K562 (cell line): ENCODE measurements around the gene NFS1. TPM values are rescaled to one million over a fixed set of nuclear protein-coding genes. Genes with fewer than 3 reads are reported as not detected.

Experiments used
- ARID1B ChIP-seq: fragments of 450-650 bp; IDR thresholded peaks from 2 replicates; pipeline ENCODE4 v1.6.1; 2016; ENCODE audit warnings: antibody characterized with exemption, mild to moderate bottlenecking, inconsistent platforms
- CBFA2T3 ChIP-seq: fragments of 450-650 bp; IDR thresholded peaks from 2 replicates; pipeline ENCODE4 v1.6.1; 2017
- CBX5 ChIP-seq: IDR thresholded peaks from 2 replicates; pipeline ENCODE4 v1.6.1; 2014; ENCODE audit warnings: low read depth, borderline replicate concordance
- CHD2 ChIP-seq: IDR thresholded peaks from 2 replicates; pipeline ENCODE4 v1.6.1; 2011; ENCODE audit warnings: low read depth, low read length
- ELF1 ChIP-seq: fragments of 200-800 bp; sonication (Bioruptor generic); IDR thresholded peaks from 2 replicates; pipeline ENCODE4 v1.6.1; 2016; ENCODE audit warnings: missing genetic modification characterization, missing compliant biosample characterization
- ETV1 ChIP-seq: fragments of 450-650 bp; conservative IDR thresholded peaks from 2 replicates; pipeline ENCODE4 v1.6.1; 2016; ENCODE audit warnings: missing genetic modification characterization, control low read depth, low read depth, missing compliant biosample characterization
- GABPB2 ChIP-seq: fragments of 250-450 bp; sonication (Bioruptor Pico); conservative IDR thresholded peaks from 2 replicates; pipeline ENCODE4 v1.5.1; 2021; ENCODE audit warnings: mild to moderate bottlenecking
- MLX ChIP-seq, 2 experiments: fragments of 450-650 bp in 1 of 2; sonication (generic) in 1 of 2; formaldehyde crosslinking; conservative IDR thresholded peaks; 2 replicates each; pipeline versions ENCODE4 v1.4.0 to v1.8.1; 2020 to 2022; ENCODE audit warnings: mild to moderate bottlenecking in 1 of 2, missing genetic modification reagents in 1 of 2
- RBM17 ChIP-seq: fragments of 200-400 bp; formaldehyde crosslinking; IDR thresholded peaks from 2 replicates; pipeline ENCODE4 v1.6.1; 2017; ENCODE audit warnings: low read depth, mild to moderate bottlenecking, low read length, borderline replicate concordance
- SAFB ChIP-seq: fragments of 200-400 bp; formaldehyde crosslinking; IDR thresholded peaks from 2 replicates; pipeline ENCODE4 v1.6.1; 2017; ENCODE audit warnings: low read depth, low read length, borderline replicate concordance
- SMARCC2 ChIP-seq: fragments of 450-650 bp; IDR thresholded peaks from 2 replicates; pipeline ENCODE4 v1.6.1; 2017; ENCODE audit warnings: antibody characterized with exemption, moderate library complexity, mild to moderate bottlenecking, low read depth
- SOX6 ChIP-seq: fragments of 450-650 bp; IDR thresholded peaks from 2 replicates; pipeline ENCODE4 v1.6.1; 2014; ENCODE audit warnings: mild to moderate bottlenecking
- TAF1 ChIP-seq: IDR thresholded peaks from 2 replicates; pipeline ENCODE4 v1.6.1; 2011; ENCODE audit warnings: mild to moderate bottlenecking, low read length, moderate library complexity; ENCODE audit not compliant: insufficient read depth, control insufficient read depth, severe bottlenecking; ENCODE audit errors: extremely low read depth
- TAF9B ChIP-seq: fragments of 450-650 bp; IDR thresholded peaks from 2 replicates; pipeline ENCODE4 v1.6.1; 2018; ENCODE audit warnings: mild to moderate bottlenecking; ENCODE audit not compliant: partially characterized antibody
- USF2 ChIP-seq: sonication (generic); formaldehyde crosslinking; IDR thresholded peaks from 2 replicates; pipeline ENCODE4 v1.5.0; 2020; ENCODE audit warnings: missing genetic modification reagents
- ZNF133 ChIP-seq: fragments of 250-450 bp; sonication (Bioruptor Pico); IDR thresholded peaks from 2 replicates; pipeline ENCODE4 v1.4.0; 2020; ENCODE audit warnings: mild to moderate bottlenecking
- ZNF444 ChIP-seq: fragments of 250-450 bp; sonication (Bioruptor Pico); IDR thresholded peaks from 2 replicates; pipeline ENCODE4 v1.4.0; 2020; ENCODE audit warnings: mild to moderate bottlenecking, moderate library complexity
- polyA plus RNA-seq, 8 experiments: library from polyadenylated mRNA; depleted of rRNA in 4 of 8; stranded (reverse) in 5 of 8; unstranded in 3 of 8; fragments of >200 nt; fragmentation: Nextera tagmentation in 2 of 8; fragmentation: Illumina TruSeq in 1 of 8; extraction: Ambion mirVana in 2 of 8; extraction: Trizol in 1 of 8; gene quantifications; 2 replicates each; pipeline versions ENCODE4 v1.2.1 to v1.2.3, GENCODE V29; 2011 to 2014; ENCODE audit warnings: inconsistent platforms in 1 of 8, missing spikeins in 1 of 8
- total RNA-seq, 7 experiments: library from RNA; depleted of rRNA in 6 of 7; stranded (reverse); fragments of >200 nt in 6 of 7; fragmentation: Illumina TruSeq in 2 of 7; extraction: Trizol in 2 of 7; gene quantifications; 2 replicates each; pipeline versions ENCODE4 v1.2.1 to v1.2.3, GENCODE V29; 2011 to 2021; ENCODE audit warnings: low replicate concordance in 1 of 7
- TF ChIP-seq, protein P1 (sequence below): fragments of 250-450 bp; sonication (Bioruptor Pico); IDR thresholded peaks from 2 replicates; pipeline ENCODE4 v1.5.0; 2021; ENCODE audit warnings: mild to moderate bottlenecking, moderate library complexity
- TF ChIP-seq, protein P2 (sequence below): fragments of 250-450 bp; sonication (Bioruptor Pico); IDR thresholded peaks from 2 replicates; pipeline ENCODE4 v1.5.0; 2021; ENCODE audit warnings: mild to moderate bottlenecking, borderline replicate concordance

The NFS1 gene
- total and polyA plus RNA-seq, 9 of the 15 experiments (the other 6 are each of a cell fraction or from before 2014, with no cell fraction given), result 11.5 to 84.8 (median 47.1) TPM

- no peak for TF ChIP-seq SMARCC2
- TF ChIP-seq ZNF444 (CRISPR knock-in tag), result no peak
- no peak for TF ChIP-seq CHD2
- TF ChIP-seq ZNF133 (CRISPR knock-in tag), result no peak
- peak; percentile 97 for TF ChIP-seq TAF1
- TF ChIP-seq RBM17, result no peak
- peak; percentile 95 for TF ChIP-seq ELF1 (tag)
- TF ChIP-seq, protein P1, sequence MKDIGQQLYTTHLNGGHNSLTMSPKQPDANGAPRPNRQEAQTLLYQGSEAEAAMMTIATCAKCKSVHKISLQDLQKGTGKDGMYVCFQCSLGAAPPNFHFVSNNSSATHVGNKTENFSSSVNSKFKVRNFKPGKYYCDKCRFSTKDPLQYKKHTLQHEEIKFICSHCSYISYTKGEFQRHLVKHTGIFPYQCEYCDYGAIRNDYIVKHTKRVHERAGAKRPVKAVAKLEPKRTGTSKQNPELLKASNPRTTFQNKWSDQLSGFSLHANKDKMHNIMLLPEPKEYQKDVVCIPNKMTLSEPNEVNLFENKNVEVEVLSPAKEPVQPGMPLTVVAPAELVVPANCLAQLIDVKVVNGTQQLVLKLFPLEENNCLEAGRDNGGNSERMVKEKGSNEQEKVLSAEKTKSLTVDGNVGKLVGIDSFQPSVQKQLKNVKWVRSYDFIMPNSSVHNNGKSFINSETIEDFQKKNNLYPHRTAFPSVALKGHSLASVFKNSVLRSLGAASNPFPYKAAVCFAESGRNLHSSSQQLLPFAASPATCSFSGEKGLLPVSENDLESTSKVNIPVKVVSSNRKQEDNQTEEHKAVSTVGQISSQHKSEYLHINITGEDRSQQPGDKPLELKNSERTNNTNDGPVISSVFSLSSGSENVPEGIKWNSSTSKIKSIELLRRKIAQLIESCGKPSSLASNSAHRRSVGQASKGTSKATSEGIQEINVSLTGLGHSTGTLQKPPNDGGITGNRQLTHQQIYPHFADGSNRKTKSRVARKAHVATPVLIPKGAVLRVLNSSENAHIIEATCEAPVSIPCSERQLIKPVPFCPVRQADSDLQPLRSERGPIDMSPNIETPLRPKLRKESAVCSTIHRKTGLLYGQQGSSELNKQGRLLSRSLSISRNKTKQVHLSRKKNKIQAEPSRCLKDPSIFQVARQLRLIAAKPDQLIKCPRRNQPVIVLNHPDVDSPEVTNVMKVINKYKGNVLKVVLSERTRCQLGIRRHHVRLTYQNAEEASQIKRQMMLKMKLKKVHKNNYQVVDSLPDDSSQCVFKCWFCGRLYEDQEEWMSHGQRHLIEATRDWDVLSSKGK (CRISPR knock-in tag), result no peak
- TF ChIP-seq SAFB, result no peak
- no peak for TF ChIP-seq CBFA2T3
- no peak; the same call in 1 of the 2 replicates for TF ChIP-seq ARID1B
- no peak for TF ChIP-seq USF2 (CRISPR knock-in tag)
- no peak for TF ChIP-seq MLX (CRISPR knock-in tag; conservative IDR thresholded peaks at IDR 0.05)
- peak; percentile 80 for TF ChIP-seq ETV1
- TF ChIP-seq, protein P2, sequence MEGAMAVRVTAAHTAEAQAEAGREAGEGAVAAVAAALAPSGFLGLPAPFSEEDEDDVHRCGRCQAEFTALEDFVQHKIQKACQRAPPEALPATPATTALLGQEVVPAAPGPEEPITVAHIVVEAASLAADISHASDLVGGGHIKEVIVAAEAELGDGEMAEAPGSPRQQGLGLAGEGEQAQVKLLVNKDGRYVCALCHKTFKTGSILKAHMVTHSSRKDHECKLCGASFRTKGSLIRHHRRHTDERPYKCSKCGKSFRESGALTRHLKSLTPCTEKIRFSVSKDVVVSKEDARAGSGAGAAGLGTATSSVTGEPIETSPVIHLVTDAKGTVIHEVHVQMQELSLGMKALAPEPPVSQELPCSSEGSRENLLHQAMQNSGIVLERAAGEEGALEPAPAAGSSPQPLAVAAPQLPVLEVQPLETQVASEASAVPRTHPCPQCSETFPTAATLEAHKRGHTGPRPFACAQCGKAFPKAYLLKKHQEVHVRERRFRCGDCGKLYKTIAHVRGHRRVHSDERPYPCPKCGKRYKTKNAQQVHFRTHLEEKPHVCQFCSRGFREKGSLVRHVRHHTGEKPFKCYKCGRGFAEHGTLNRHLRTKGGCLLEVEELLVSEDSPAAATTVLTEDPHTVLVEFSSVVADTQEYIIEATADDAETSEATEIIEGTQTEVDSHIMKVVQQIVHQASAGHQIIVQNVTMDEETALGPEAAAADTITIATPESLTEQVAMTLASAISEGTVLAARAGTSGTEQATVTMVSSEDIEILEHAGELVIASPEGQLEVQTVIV (CRISPR knock-in tag), result no peak
- TF ChIP-seq GABPB2 (CRISPR knock-in tag), result no peak
- no peak for TF ChIP-seq CBX5
- TF ChIP-seq SOX6, result peak; percentile 19; the same call in 1 of the 2 replicates
- peak; percentile 89 for TF ChIP-seq TAF9B
Observed at GRCh38 chr20:35664466-35665206, 34.5 kb downstream of the NFS1 start, which contains the start of the genes CPNE1 and RBM12 (continued).
